HepG2 (cell line): ENCODE data around the gene TRIM43. TPM values are rescaled to one million over a fixed set of nuclear protein-coding genes. Genes with fewer than 3 reads are reported as not detected.
"Not testable (repeated sequence)": the region's sequence is repeated elsewhere in the genome, so short reads cannot be mapped to it uniquely, and the experiment has no call there.

ENCODE experiments used
- ATAC-seq: fragments of 200-7000 bp; cut with Tn5 transposase; 3 replicates; pipeline ENCODE4 v1.9.1; 2020; ENCODE audit warnings: mild to moderate bottlenecking, moderate library complexity
- BruUV-seq: library from RNA; stranded (reverse); fragments of 400-500 nt; replicated peaks from 2 replicates; lab custom pipeline; 2021; lab: Mats Ljungman, UMichigan
- CTCF ChIA-PET: fragments of 300-600 bp; formaldehyde crosslinking; extraction: SDS; loops from one replicate; lab custom pipeline; 2021; ENCODE audit warnings: low total read pairs, inconsistent platforms, low intra/inter-chr PET ratio; lab: Yijun Ruan, JAX
- POLR2A ChIA-PET: fragments of 350-600 bp; sonication (Branson Sonifier 250); formaldehyde crosslinking; loops from one replicate; lab custom pipeline; 2020; ENCODE audit warnings: antibody characterized with exemption, inconsistent platforms; lab: Yijun Ruan, JAX
- DNase-seq: peaks from one replicate; pipeline ENCODE4 v3.0.0-alpha.2; 2015; ENCODE audit warnings: low spot score
- FAIRE-seq: peaks from 3 replicates; lab custom pipeline; 2011; peaks lifted over from hg19 to GRCh38; lab: Jason Lieb, UNC
- H2AFZ ChIP-seq: one replicate; pipeline ENCODE4 v1.6.1; 2011; ENCODE audit warnings: low read length, inconsistent platforms
- H3K27ac ChIP-seq: fragments of 300-600 bp; 3 replicates; pipeline ENCODE4 v1.8.0; 2011; ENCODE audit warnings: mixed run types, mild to moderate bottlenecking, mixed read lengths, low read length, inconsistent platforms; ENCODE audit not compliant: insufficient read depth; ENCODE audit errors: extremely low read length
- H3K27me3 ChIP-seq, 2 experiments: fragments of 200-600 bp in 1 of 2; 2 replicates in 1 of 2; 3 replicates in 1 of 2; pipeline versions ENCODE4 v1.6.0 to v1.8.0; 2011; ENCODE audit warnings: low read length in 2 of 2, mild to moderate bottlenecking in 2 of 2, moderate library complexity in 2 of 2, inconsistent platforms in 1 of 2; ENCODE audit not compliant: insufficient read depth in 2 of 2, control insufficient read depth in 1 of 2
- H3K36me3 ChIP-seq, 2 experiments: fragments of 200-600 bp in 1 of 2; replicated peaks in 1 of 2; 2 replicates in 1 of 2; 3 replicates in 1 of 2; pipeline versions ENCODE4 v1.5.1 to v1.8.0; 2011; ENCODE audit warnings: low read length in 2 of 2, inconsistent platforms in 1 of 2; ENCODE audit not compliant: insufficient read depth in 2 of 2, control insufficient read depth in 1 of 2
- H3K4me1 ChIP-seq: 2 replicates; pipeline ENCODE4 v1.5.1; 2012; ENCODE audit warnings: low read length, inconsistent platforms; ENCODE audit not compliant: insufficient read depth
- H3K4me2 ChIP-seq: 2 replicates; pipeline ENCODE4 v1.6.0; 2011; ENCODE audit warnings: low read depth, low read length, inconsistent platforms
- H3K4me3 ChIP-seq, 3 experiments: fragments of 200-600 bp in 1 of 3; sonication (generic), shearing (Covaris generic) in 1 of 3; replicated peaks in 1 of 3; 2 replicates each; pipeline ENCODE4 v1.5.1; 2011 to 2016; ENCODE audit warnings: low read length in 3 of 3, inconsistent platforms in 2 of 3, low read depth in 2 of 3, mild to moderate bottlenecking in 2 of 3, control low read depth in 1 of 3, mixed read lengths in 1 of 3; ENCODE audit not compliant: insufficient read depth in 1 of 3
- H3K79me2 ChIP-seq: one replicate; pipeline ENCODE4 v1.6.1; 2011; ENCODE audit warnings: low read length, inconsistent platforms; ENCODE audit not compliant: insufficient read depth
- H3K9ac ChIP-seq: 2 replicates; pipeline ENCODE4 v1.6.0; 2011; ENCODE audit warnings: mild to moderate bottlenecking, low read depth, low read length, inconsistent platforms; ENCODE audit not compliant: insufficient read depth
- H3K9me3 ChIP-seq: 2 replicates; pipeline ENCODE4 v1.5.1; 2012; ENCODE audit warnings: mild to moderate bottlenecking, low read length
- H4K20me1 ChIP-seq: 2 replicates; pipeline ENCODE4 v1.6.0; 2011; ENCODE audit warnings: inconsistent platforms, mild to moderate bottlenecking, low read length, moderate library complexity; ENCODE audit not compliant: insufficient read depth
- WGBS: methylation state at CpG from one replicate; pipeline ENCODE4 v1.1.6; 2017; ENCODE audit warnings: low lambda C conversion rate; 5-methylcytosine and 5-hydroxymethylcytosine counted together
- in situ Hi-C: cut with HindIII; loops from 2 replicates; pipeline ENCODE4 v1.10.0; 2017; ENCODE audit warnings: low pct_unique_long_range_greater_than_20kb; ENCODE audit not compliant: extremely low pct_ligation_motif_present
- intact Hi-C: fragments of 100-400 bp; cut with micrococcal nuclease; formaldehyde crosslinking; loops from one replicate; pipeline ENCODE4 v1.10.0; 2022; ENCODE audit not compliant: unreplicated experiment
- polyA plus RNA-seq, 8 experiments: library from polyadenylated mRNA; depleted of rRNA in 3 of 8; stranded (reverse) in 7 of 8; unstranded in 1 of 8; fragments of >200 nt; fragmentation: Illumina TruSeq in 4 of 8; extraction: Trizol in 4 of 8; gene quantifications; 2 replicates each; pipeline versions ENCODE4 v1.2.1 to v1.2.3, GENCODE V29; 2011 to 2016; ENCODE audit warnings: low read depth in 4 of 8, missing spikeins in 1 of 8, mixed read lengths in 1 of 8; ENCODE audit not compliant: insufficient read depth in 1 of 8
- total RNA-seq, 5 experiments: library from RNA; depleted of rRNA; stranded (reverse); fragments of >200 nt; fragmentation: Illumina TruSeq; extraction: Trizol; gene quantifications; 2 replicates each; pipeline ENCODE4 v1.2.3, GENCODE V29; 2016; ENCODE audit warnings: low read depth in 1 of 5

TRIM43 gene
- total and polyA plus RNA-seq, 2 of the 13 experiments (the other 11 are each of a cell fraction or from before 2014, with no cell fraction given): not detected

GRCh38 chr2:95583545-95583944 is 8.3 kb upstream of the TRIM43 start:
- H3K9ac ChIP-seq, CTCF ChIA-PET, H3K27me3 ChIP-seq, FAIRE-seq, H3K9me3 ChIP-seq, H3K27ac ChIP-seq, POLR2A ChIA-PET, H3K4me1 ChIP-seq, ATAC-seq, DNase-seq, H2AFZ ChIP-seq, BruUV-seq, in situ Hi-C loops, intact Hi-C loops, H3K4me2 ChIP-seq, H4K20me1 ChIP-seq, H3K36me3 ChIP-seq, H3K4me3 ChIP-seq, H3K79me2 ChIP-seq: not testable (repeated sequence)
- WGBS: 22% methylated on average over 4 of the region's 4 CpGs

DNA sequence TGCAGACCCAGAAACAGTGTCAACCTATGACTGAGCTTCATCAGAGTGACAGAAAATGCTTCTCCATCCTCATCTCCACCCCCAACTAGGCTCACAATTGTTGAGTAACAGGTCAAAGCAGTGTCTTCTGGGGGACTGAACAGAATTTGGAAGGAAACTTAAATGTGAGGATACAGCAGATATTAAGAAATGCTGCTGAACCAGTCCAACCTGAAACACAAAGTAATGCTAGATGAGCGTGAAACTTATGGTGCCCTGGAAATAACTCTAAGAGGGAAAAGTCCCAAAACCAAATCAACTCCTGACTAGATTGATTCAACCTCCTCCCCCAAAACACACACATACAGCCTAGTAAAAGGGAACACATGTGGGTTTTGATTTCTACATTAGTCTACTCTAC is 7.5 kb upstream of the TRIM43 start:
- 0% methylated on average over 1 of the region's 1 CpG for WGBS
- H3K27ac ChIP-seq, H3K4me1 ChIP-seq, H4K20me1 ChIP-seq, H3K79me2 ChIP-seq, H3K27me3 ChIP-seq, FAIRE-seq, ATAC-seq, BruUV-seq, H3K4me3 ChIP-seq, CTCF ChIA-PET, H2AFZ ChIP-seq, H3K4me2 ChIP-seq, H3K36me3 ChIP-seq, DNase-seq, intact Hi-C loops, in situ Hi-C loops, POLR2A ChIA-PET, H3K9ac ChIP-seq, H3K9me3 ChIP-seq: not testable (repeated sequence)

GRCh38 chr2:95589777-95590536 is 1.8 kb upstream of the TRIM43 start:
- ATAC-seq, H3K79me2 ChIP-seq, H2AFZ ChIP-seq, H3K27ac ChIP-seq, H3K4me1 ChIP-seq, BruUV-seq, H3K9me3 ChIP-seq, H3K4me3 ChIP-seq, H3K4me2 ChIP-seq, H3K36me3 ChIP-seq, H4K20me1 ChIP-seq, POLR2A ChIA-PET, H3K9ac ChIP-seq, CTCF ChIA-PET, DNase-seq, FAIRE-seq, in situ Hi-C loops, H3K27me3 ChIP-seq, intact Hi-C loops: not testable (repeated sequence)
- WGBS: 26% methylated on average over 4 of the region's 4 CpGs

DNA sequence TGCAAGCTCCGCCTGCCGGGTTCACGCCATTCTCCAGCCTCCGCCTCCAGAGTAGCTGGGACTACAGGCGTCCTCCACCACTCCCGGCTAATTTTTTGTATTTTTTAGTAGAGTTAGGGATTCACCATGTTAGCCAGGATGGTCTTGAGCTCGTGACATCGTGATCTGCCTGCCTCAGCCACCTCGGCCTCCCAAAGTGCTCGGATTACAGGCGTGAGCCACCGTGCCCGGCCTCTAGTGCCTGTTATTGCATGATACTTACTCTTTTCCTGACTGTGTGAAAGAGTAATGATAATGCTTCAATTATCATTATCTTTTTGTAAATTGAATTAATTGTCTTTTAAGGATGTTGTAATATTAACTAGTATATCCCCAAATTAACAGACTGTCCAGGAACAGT is 1.2 kb downstream of the TRIM43 start:
- H2AFZ ChIP-seq, BruUV-seq, H3K36me3 ChIP-seq, H3K9me3 ChIP-seq, H4K20me1 ChIP-seq, POLR2A ChIA-PET, FAIRE-seq, ATAC-seq, H3K79me2 ChIP-seq, DNase-seq, H3K9ac ChIP-seq, in situ Hi-C loops, H3K4me3 ChIP-seq, H3K27ac ChIP-seq, H3K4me2 ChIP-seq, CTCF ChIA-PET, H3K27me3 ChIP-seq, H3K4me1 ChIP-seq, intact Hi-C loops: not testable (repeated sequence)
- WGBS: 39% methylated on average over 13 of the region's 13 CpGs
